GM20000 (cell line): ENCODE data around the gene BAZ1B.

Source experiments
- DNase-seq: peaks from one replicate; pipeline ENCODE4 v3.0.0; 2012; ENCODE audit warnings: low spot score
- TF ChIP-seq, protein P1 (sequence below): IDR thresholded peaks from 2 replicates; pipeline ENCODE4 v1.5.1; 2012; ENCODE audit warnings: mild to moderate bottlenecking, control low read depth; ENCODE audit errors: extremely low read depth, missing control alignments

BAZ1B gene

DNA sequence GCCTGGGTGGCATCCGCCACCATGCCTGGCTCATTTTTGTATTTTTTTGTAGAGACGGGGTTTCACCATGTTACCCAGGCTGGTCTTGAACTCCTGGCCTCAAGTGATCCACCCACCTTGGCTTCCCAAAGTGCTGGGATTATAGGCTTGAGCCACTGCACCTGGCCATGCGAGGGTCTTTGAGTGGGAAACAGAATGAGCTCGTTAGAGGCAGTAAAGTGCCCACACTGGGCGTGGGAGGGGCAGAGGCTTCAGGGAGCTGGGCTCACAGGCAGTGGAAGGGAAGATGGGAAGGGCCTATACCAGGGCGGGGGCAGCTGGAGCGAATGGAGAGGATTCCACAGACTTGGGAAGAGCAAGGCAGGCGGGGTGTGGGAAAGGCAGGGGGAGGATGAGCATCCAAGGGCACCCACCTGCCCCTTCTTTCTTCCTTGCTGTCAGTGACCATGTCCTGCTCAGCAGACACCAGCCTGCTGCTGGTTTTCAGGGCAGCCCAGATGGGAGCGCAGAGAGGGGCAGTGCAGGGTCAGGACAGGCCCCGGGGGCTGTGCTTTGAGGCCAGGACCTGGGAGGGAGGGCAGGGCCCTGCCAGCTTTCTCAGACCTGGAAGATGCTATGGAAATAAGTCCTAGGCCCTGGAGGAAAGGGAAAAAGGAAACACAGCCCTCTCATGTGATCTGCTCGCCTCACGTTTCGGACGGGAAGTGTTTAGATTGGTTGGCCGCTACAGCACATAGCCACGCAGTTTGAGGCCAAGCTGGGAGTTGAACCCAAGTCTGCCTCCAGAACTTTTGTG, 84.3 kb downstream of the BAZ1B start:
- TF ChIP-seq, protein P1, sequence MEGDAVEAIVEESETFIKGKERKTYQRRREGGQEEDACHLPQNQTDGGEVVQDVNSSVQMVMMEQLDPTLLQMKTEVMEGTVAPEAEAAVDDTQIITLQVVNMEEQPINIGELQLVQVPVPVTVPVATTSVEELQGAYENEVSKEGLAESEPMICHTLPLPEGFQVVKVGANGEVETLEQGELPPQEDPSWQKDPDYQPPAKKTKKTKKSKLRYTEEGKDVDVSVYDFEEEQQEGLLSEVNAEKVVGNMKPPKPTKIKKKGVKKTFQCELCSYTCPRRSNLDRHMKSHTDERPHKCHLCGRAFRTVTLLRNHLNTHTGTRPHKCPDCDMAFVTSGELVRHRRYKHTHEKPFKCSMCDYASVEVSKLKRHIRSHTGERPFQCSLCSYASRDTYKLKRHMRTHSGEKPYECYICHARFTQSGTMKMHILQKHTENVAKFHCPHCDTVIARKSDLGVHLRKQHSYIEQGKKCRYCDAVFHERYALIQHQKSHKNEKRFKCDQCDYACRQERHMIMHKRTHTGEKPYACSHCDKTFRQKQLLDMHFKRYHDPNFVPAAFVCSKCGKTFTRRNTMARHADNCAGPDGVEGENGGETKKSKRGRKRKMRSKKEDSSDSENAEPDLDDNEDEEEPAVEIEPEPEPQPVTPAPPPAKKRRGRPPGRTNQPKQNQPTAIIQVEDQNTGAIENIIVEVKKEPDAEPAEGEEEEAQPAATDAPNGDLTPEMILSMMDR = no peak
- no peak for DNase-seq

DNA sequence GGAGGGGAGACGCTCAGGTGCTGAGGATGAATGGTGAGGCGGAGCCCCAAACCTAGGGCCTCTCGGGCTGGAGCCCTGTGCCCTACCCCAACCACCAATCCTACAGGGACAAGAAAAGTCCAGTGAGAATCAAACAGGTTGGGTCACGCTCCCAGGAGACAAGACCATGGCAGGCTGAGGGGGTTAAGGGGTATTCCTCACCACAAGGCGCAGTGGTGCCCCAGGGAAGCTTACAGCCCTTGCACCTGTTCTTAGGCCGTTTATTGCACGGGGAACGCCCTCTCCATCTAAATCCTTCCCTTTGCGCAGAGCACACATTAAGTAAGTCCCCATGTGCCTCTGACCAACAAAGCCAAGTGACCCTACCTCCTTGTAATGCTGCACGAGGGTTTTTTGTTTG, 85.0 kb downstream of the BAZ1B start:
- DNase-seq = no peak
- TF ChIP-seq, protein P1 = no peak

DNA sequence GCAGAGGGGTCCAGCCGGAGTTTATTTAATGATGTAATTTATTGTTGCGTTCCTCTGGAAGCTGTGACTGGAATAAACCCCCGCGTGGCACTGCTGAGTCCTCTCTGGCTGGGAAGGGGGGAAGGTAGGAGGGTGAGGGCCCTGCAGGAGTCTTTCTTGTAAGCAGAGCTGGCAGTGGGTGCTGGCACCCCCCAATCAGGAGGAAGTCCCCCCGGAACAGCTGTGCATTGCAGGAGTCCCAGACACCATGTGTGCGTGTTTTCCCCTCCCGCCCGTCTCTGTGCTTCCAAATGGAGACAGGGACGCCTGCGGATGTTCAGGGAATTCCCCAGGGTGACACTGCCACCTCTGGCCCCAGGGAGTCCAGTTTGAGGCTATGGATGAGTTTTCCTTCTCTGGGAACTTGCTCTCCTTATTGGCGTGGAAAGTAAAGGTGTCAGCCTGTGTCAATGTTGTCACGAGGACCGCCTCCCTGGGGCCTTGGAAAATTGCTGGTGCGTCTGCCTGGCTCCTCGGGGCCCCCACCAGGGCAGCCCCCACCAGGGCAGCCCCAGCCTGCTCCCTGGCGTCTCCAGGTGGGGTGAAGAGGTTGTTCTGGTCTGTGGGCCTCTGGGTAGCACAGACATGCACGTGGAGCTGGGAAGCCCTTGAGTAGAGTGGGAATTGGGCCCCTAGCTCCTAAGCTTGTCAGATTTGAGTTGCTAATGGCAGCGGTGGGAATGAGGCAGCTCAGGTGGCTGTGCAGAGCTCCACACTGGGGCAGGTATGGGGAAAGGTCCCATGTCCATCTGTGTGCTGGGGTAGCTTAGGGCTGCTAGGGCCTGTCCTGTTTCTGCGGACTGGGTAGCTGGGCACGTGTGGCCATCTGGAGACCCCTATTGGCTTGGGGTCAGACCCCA, 85.8 kb downstream of the BAZ1B start:
- no peak for DNase-seq
- TF ChIP-seq, protein P1 = no peak

DNA sequence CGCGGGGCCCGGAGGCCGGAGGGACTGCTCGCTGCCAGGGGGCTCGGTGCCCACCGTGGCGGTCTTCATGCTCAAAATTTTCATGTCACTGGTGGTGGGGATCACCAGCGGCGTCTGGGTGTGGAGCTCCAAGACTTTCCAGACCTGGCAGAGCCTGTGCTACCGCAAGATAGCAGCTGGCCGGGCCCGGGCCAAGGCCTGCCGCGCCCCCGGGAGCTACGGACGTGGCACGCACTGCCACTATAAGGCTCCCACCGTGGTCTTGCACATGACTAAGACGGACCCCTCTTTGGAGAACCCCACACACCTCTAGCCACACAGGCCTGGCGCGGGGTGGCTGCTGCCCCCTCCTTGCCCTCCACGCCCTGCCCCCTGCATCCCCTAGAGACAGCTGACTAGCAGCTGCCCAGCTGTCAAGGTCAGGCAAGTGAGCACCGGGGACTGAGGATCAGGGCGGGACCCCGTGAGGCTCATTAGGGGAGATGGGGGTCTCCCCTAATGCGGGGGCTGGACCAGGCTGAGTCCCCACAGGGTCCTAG, 86.6 kb downstream of the BAZ1B start:
- TF ChIP-seq, protein P1 = no peak
- DNase-seq = no peak

GRCh38 chr7:73434701-73435069, 87.4 kb downstream of the BAZ1B start:
- DNase-seq = no peak
- TF ChIP-seq, protein P1 = no peak

GRCh38 chr7:73433924-73434700, 88.0 kb downstream of the BAZ1B start:
- DNase-seq = no peak
- TF ChIP-seq, protein P1 = no peak
